ENCODE results near the gene GEN1.
A peak's percentile ranks its signal among the peaks of the same experiment; 100 is the strongest.

GEN1 gene

GRCh38 chr2:17753803-17754663, at the start of gene GEN1, which contains the start of gene SMC6:
GEN1 (plus strand) TSS chr2:17754138; CDS start chr2:17759944, 5,806 bp downstream.
SMC6 (minus strand) TSS chr2:17753810; CDS start chr2:17745946, 7,864 bp downstream.
- peak; percentile 95 for DNase-seq

GRCh38 chr2:17706845-17707244, 47.1 kb upstream of the GEN1 start:
- no peak for DNase-seq

- no peak for DNase-seq
Measured at GRCh38 chr2:17708501-17708900, 45.4 kb upstream of the GEN1 start.

GRCh38 chr2:17709897-17710296, 44.0 kb upstream of the GEN1 start:
- no peak for DNase-seq

GRCh38 chr2:17710547-17711248, 43.2 kb upstream of the GEN1 start:
- DNase-seq = no peak

- DNase-seq = peak; percentile 5
Measured at GRCh38 chr2:17713291-17713690, 40.6 kb upstream of the GEN1 start.

- no peak for DNase-seq
Measured at GRCh38 chr2:17717666-17718065, 36.3 kb upstream of the GEN1 start.

- DNase-seq = no peak
Measured at GRCh38 chr2:17718689-17719088, 35.2 kb upstream of the GEN1 start.

- DNase-seq = peak; percentile 14
Measured at GRCh38 chr2:17719562-17720371, 34.2 kb upstream of the GEN1 start.

- no peak for DNase-seq
Measured at GRCh38 chr2:17728210-17728609, 25.7 kb upstream of the GEN1 start.

GRCh38 chr2:17729880-17730279, 24.1 kb upstream of the GEN1 start:
- no peak for DNase-seq

GRCh38 chr2:17733599-17733998, 20.3 kb upstream of the GEN1 start:
- no peak for DNase-seq

GRCh38 chr2:17735864-17736263, 18.1 kb upstream of the GEN1 start:
- DNase-seq = no peak

- DNase-seq = no peak
Measured at GRCh38 chr2:17736989-17737388, 16.9 kb upstream of the GEN1 start.

GRCh38 chr2:17740203-17740602, 13.7 kb upstream of the GEN1 start:
- no peak for DNase-seq

GRCh38 chr2:17747684-17748452, 6.1 kb upstream of the GEN1 start:
- DNase-seq = no peak

GRCh38 chr2:17748745-17749144, 5.2 kb upstream of the GEN1 start:
- no peak for DNase-seq

GRCh38 chr2:17749753-17750438, 4.0 kb upstream of the GEN1 start:
- no peak for DNase-seq

GRCh38 chr2:17752246-17752645, 1.7 kb upstream of the GEN1 start:
- DNase-seq = no peak

GRCh38 chr2:17752892-17753802, 791 bp upstream of the GEN1 start:
- peak; percentile 53 for DNase-seq

All from activated CD4-positive, alpha-beta T cell treated with anti-CD3 and anti-CD28 coated beads, Interleukin-10, Interleukin-2, amounts not matched to agents 100 ng/mL and 50 ng/mL, durations not matched to agents 16 hours and 8 hours (primary cell).